B cell (primary cell): ENCODE measurements around the gene SRSF2. TPM values are rescaled to one million over a fixed set of nuclear protein-coding genes. Genes with fewer than 3 reads are reported as not detected.
"Not testable (repeated sequence)": the region's sequence is repeated elsewhere in the genome, so short reads cannot be mapped to it uniquely, and the experiment has no call there.

Source experiments
- ATAC-seq: fragments of 200-7000 bp; cut with Tn5 transposase; one replicate; pipeline ENCODE4 v1.10.0; 2021; ENCODE audit warnings: low read depth, mild to moderate bottlenecking, moderate number of reproducible peaks, moderate library complexity
- CTCF ChIA-PET: fragments of 350-600 bp; sonication (Branson Sonifier 250); formaldehyde crosslinking; loops from one replicate; lab custom pipeline; 2021; ENCODE audit warnings: antibody characterized with exemption, inconsistent platforms; lab: Charles Lee
- POLR2A ChIA-PET: fragments of 350-600 bp; sonication (Branson Sonifier 250); formaldehyde crosslinking; loops from one replicate; lab custom pipeline; 2021; ENCODE audit warnings: antibody characterized with exemption; lab: Charles Lee
- DNase-seq: peaks from one replicate; pipeline ENCODE4 v3.0.0; 2013
- H2AFZ ChIP-seq: 2 replicates; pipeline ENCODE4 v1.6.1; 2012; ENCODE audit warnings: mild to moderate bottlenecking, low read depth, low read length; ENCODE audit not compliant: insufficient read depth, poor library complexity, severe bottlenecking
- H3K27ac ChIP-seq, 2 donors: 1 replicate in 1 of 2; 2 replicates in 1 of 2; pipeline ENCODE4 v1.5.1; 2012 to 2013; ENCODE audit warnings: low read length in 2 of 2, mild to moderate bottlenecking in 2 of 2, moderate library complexity in 1 of 2
- H3K27me3 ChIP-seq, 4 experiments: fragments of 200-600 bp in 1 of 4; sonication (generic) in 1 of 4; replicated peaks in 1 of 4; 1 replicate in 2 of 4; 2 replicates in 2 of 4; pipeline versions ENCODE4 v1.6.1 to v1.7.0; 2013 to 2016; ENCODE audit warnings: low read length in 3 of 4, mild to moderate bottlenecking in 2 of 4, mixed read lengths in 1 of 4, moderate library complexity in 1 of 4; ENCODE audit not compliant: insufficient read depth in 4 of 4, control insufficient read depth in 3 of 4; ENCODE audit errors: control extremely low read depth in 1 of 4
- H3K36me3 ChIP-seq, 2 experiments: replicated peaks in 1 of 2; 1 replicate in 1 of 2; 2 replicates in 1 of 2; pipeline versions ENCODE4 v1.6.1 to v1.7.1; 2013; ENCODE audit warnings: low read length in 1 of 2; ENCODE audit not compliant: insufficient read depth in 2 of 2, control insufficient read depth in 1 of 2; ENCODE audit errors: control extremely low read depth in 1 of 2, extremely low read depth in 1 of 2
- H3K4me1 ChIP-seq, 2 donors: fragments of 200-600 bp in 1 of 2; sonication (generic) in 1 of 2; 1 replicate in 1 of 2; 2 replicates in 1 of 2; pipeline versions ENCODE4 v1.5.1 to v1.6.1; 2013 to 2017; ENCODE audit warnings: low read length in 2 of 2; ENCODE audit not compliant: control insufficient read depth in 2 of 2, insufficient read depth in 2 of 2
- H3K4me2 ChIP-seq: replicated peaks from 2 replicates; pipeline ENCODE3; 2012; ENCODE audit warnings: mild to moderate bottlenecking, low read depth, low read length; ENCODE audit not compliant: poor library complexity, severe bottlenecking
- H3K4me3 ChIP-seq, 5 experiments: fragments of 200-600 bp in 1 of 5; sonication (generic) in 1 of 5; 1 replicate in 3 of 5; 2 replicates in 2 of 5; pipeline versions ENCODE4 v1.5.1 to v1.7.0; 2011 to 2016; ENCODE audit warnings: low read length in 4 of 5, mild to moderate bottlenecking in 4 of 5, low read depth in 2 of 5, control low read depth in 1 of 5, moderate library complexity in 1 of 5; ENCODE audit not compliant: insufficient read depth in 1 of 5; ENCODE audit errors: control extremely low read depth in 1 of 5, extremely low read depth in 1 of 5
- H3K79me2 ChIP-seq: fragments of 200-600 bp; sonication (generic); one replicate; pipeline ENCODE4 v1.6.0; 2016; ENCODE audit warnings: low read length; ENCODE audit not compliant: control insufficient read depth, insufficient read depth
- H3K9ac ChIP-seq: fragments of 200-600 bp; sonication (generic); 2 replicates; pipeline ENCODE4 v1.6.1; 2017; ENCODE audit warnings: mild to moderate bottlenecking, low read length, moderate library complexity
- H3K9me3 ChIP-seq, 3 donors: one replicate each; pipeline versions ENCODE4 v1.6.1 to v1.7.1; 2013; ENCODE audit warnings: low read length in 2 of 3; ENCODE audit not compliant: control insufficient read depth in 2 of 3, insufficient read depth in 1 of 3; ENCODE audit errors: control extremely low read depth in 1 of 3
- H4K20me1 ChIP-seq: 2 replicates; pipeline ENCODE4 v1.6.0; 2012; ENCODE audit warnings: mild to moderate bottlenecking, low read length; ENCODE audit not compliant: insufficient read depth, control insufficient read depth, poor library complexity, severe bottlenecking
- H3K27ac Mint-ChIP-seq: one replicate; pipeline ENCODE4 v1.8.0; 2021; ENCODE audit warnings: mixed read lengths
- H3K27me3 Mint-ChIP-seq: one replicate; pipeline ENCODE4 v1.8.0; 2021; ENCODE audit warnings: mixed read lengths
- H3K4me1 Mint-ChIP-seq: one replicate; pipeline ENCODE4 v1.8.0; 2021; ENCODE audit warnings: mixed read lengths
- H3K4me3 Mint-ChIP-seq: one replicate; pipeline ENCODE4 v1.8.0; 2021; ENCODE audit warnings: mixed read lengths
- H3K9me3 Mint-ChIP-seq: one replicate; pipeline ENCODE4 v1.8.0; 2022; ENCODE audit warnings: mixed read lengths; ENCODE audit not compliant: insufficient read depth
- EZH2 ChIP-seq: IDR thresholded peaks from 2 replicates; pipeline ENCODE4 v1.6.1; 2012; ENCODE audit warnings: borderline replicate concordance, low read depth, mild to moderate bottlenecking, moderate library complexity, low read length; ENCODE audit not compliant: insufficient read depth, poor library complexity, severe bottlenecking
- WGBS: methylation state at CpG from one replicate; pipeline ENCODE4 v1.1.5; 2013; ENCODE audit warnings: missing lambda C conversion rate; ENCODE audit not compliant: insufficient coverage; 5-methylcytosine and 5-hydroxymethylcytosine counted together
- intact Hi-C: fragments of 100-400 bp; cut with micrococcal nuclease; formaldehyde crosslinking; loops from one replicate; pipeline ENCODE4 v1.10.0; 2022
- polyA plus RNA-seq: library from polyadenylated mRNA; depleted of rRNA; stranded (reverse); fragments of >200 nt; gene quantifications from 2 replicates; pipeline ENCODE4 v1.2.3, GENCODE V29; 2012
- total RNA-seq, 2 donors: library from RNA; stranded (reverse); fragments of 120-200 nt in 1 of 2; gene quantifications; 1 replicate in 1 of 2; 2 replicates in 1 of 2; pipeline versions ENCODE4 v1.2.3 to v1.2.4, GENCODE V29; 2013 to 2022
- TF ChIP-seq, protein P1 (sequence below): fragments of 200-600 bp; IDR thresholded peaks from one replicate; pipeline ENCODE4 v1.8.0; 2022; ENCODE audit warnings: antibody characterized with exemption, mild to moderate bottlenecking

SRSF2 gene
- total and polyA plus RNA-seq, 2 donors (not counting 1 experiment from before 2014, with no cell fraction given): 362 to 764 TPM

DNA sequence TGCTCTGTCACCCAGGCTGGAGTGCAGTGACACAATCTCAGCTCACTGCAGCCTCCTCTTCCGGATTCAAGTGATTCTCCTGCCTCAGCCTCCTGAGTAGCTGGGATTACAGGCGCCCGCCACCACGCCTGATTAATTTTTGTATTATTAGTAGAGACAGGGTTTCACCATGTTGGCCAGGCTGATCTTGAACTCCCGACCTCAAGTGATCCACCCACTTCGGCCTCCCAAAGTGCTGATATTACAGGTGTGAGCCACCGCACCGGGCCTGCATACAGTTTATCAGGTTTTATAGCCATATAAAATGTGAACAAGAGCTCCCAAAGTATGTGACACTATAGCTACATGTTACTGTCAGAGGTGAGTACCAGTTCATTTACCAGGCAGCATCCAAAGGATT lies 14.2 kb downstream of the SRSF2 start:
- POLR2A ChIA-PET: interaction anchor here (0.8 kb wide), 1 partner anchor 12 kb away, joined by 6 read pairs; no protein-coding TSS in a partner anchor
- WGBS: 100% methylated on average over 3 of the region's 8 CpGs
- H3K4me3 Mint-ChIP-seq, ATAC-seq, DNase-seq, intact Hi-C loops, H3K27ac ChIP-seq, H3K27me3 Mint-ChIP-seq, H3K9me3 Mint-ChIP-seq, H3K4me2 ChIP-seq, H3K4me3 ChIP-seq, H3K27ac Mint-ChIP-seq, H3K9ac ChIP-seq, H2AFZ ChIP-seq, H3K9me3 ChIP-seq, H3K27me3 ChIP-seq: not testable (repeated sequence)
- CTCF ChIA-PET: interaction anchor here (0.6 to 6.3 kb wide), 2 partner anchors 10 to 1347 kb away, joined by 4 to 56 read pairs; no protein-coding TSS in a partner anchor
- H3K4me1 ChIP-seq: peaks cover 17 to 22% of the 10 kb centered on the region in 2 donors
- peaks cover 30% of the 10 kb centered on the region for H3K4me1 Mint-ChIP-seq
- H3K79me2 ChIP-seq: peaks cover 44% of the 10 kb centered on the region
- peaks cover 38% of the 10 kb centered on the region for H4K20me1 ChIP-seq
- peaks cover 13 to 57% of the 10 kb centered on the region in 2 experiments for H3K36me3 ChIP-seq

DNA sequence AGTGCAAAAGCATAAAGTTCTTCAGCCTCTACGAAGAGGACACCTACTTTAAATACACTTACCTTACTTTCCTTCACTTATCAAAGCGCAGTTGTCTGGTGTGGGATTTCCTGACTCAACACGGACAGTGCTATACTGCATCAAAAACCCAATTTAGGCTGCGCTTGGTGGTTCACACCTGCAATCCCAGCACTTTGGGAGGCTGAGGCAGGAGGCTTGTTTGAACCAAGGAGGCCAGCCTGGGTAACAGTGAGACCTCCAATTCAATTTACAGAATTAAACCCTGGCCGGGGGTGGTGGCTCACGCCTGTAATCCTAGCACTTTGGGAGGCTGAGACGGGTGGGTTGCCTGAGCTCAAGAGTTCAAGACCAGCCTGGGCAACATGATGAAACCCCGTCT lies 14.9 kb downstream of the SRSF2 start:
- Histone ChIP-seq H3K9ac (no peak overlapping the region), H4K20me1 (peaks cover 38% of the 10 kb centered on the region), H3K9me3 (no peaks in the 10 kb centered on the region), H3K27ac (no peak overlapping the region), H3K27me3 (no peaks in the 10 kb centered on the region), H3K36me3 (peaks cover 13 to 60% of the 10 kb centered on the region in 2 experiments), H3K4me1 (peaks cover 10 to 15% of the 10 kb centered on the region in 2 donors), H2AFZ (no peak overlapping the region), H3K4me2 (no peak overlapping the region), H3K4me3 (no peak overlapping the region), H3K79me2 (peaks cover 37% of the 10 kb centered on the region)
- intact Hi-C loops: no loop called here
- ChIA-PET POLR2A (interaction anchor here (0.6 to 1.0 kb wide), 2 partner anchors 15 to 513 kb away, joined by 4 to 9 read pairs; partner anchors contain the start of gene MFSD11), CTCF (interaction anchor here (6.3 kb wide), 1 partner anchor 9 kb away, joined by 56 read pairs; no protein-coding TSS in a partner anchor)
- 97% methylated on average over 5 of the region's 8 CpGs for WGBS
- ATAC-seq (no peak), DNase-seq (no peak)
- H3K27me3 Mint-ChIP-seq: no peaks in the 10 kb centered on the region
- no peak for TF ChIP-seq EZH2
- TF ChIP-seq, protein P1, sequence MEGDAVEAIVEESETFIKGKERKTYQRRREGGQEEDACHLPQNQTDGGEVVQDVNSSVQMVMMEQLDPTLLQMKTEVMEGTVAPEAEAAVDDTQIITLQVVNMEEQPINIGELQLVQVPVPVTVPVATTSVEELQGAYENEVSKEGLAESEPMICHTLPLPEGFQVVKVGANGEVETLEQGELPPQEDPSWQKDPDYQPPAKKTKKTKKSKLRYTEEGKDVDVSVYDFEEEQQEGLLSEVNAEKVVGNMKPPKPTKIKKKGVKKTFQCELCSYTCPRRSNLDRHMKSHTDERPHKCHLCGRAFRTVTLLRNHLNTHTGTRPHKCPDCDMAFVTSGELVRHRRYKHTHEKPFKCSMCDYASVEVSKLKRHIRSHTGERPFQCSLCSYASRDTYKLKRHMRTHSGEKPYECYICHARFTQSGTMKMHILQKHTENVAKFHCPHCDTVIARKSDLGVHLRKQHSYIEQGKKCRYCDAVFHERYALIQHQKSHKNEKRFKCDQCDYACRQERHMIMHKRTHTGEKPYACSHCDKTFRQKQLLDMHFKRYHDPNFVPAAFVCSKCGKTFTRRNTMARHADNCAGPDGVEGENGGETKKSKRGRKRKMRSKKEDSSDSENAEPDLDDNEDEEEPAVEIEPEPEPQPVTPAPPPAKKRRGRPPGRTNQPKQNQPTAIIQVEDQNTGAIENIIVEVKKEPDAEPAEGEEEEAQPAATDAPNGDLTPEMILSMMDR: no peak
- H3K4me1 Mint-ChIP-seq: peaks cover 23% of the 10 kb centered on the region
- no peaks in the 10 kb centered on the region for H3K9me3 Mint-ChIP-seq
- H3K4me3 Mint-ChIP-seq: no peak overlapping the region
- H3K27ac Mint-ChIP-seq: no peak overlapping the region
